Peyer's patch (tissue), 4 donors: ENCODE measurements around the gene CSGALNACT2.

Experiments
- CTCF ChIP-seq, 6 experiments: fragments of 450-650 bp in 4 of 6; fragments of 200-600 bp in 2 of 6; sonication (generic) in 1 of 6; IDR thresholded peaks; one replicate each; pipeline ENCODE4 v1.5.1; 2017 to 2019; ENCODE audit warnings: antibody characterized with exemption in 6 of 6, mild to moderate bottlenecking in 3 of 6, moderate library complexity in 1 of 6
- POLR2A ChIP-seq, 2 donors: fragments of 450-650 bp; IDR thresholded peaks; one replicate each; pipeline ENCODE4 v1.5.1; 2017; ENCODE audit warnings: antibody characterized with exemption in 2 of 2, mild to moderate bottlenecking in 2 of 2, moderate library complexity in 2 of 2

DNA sequence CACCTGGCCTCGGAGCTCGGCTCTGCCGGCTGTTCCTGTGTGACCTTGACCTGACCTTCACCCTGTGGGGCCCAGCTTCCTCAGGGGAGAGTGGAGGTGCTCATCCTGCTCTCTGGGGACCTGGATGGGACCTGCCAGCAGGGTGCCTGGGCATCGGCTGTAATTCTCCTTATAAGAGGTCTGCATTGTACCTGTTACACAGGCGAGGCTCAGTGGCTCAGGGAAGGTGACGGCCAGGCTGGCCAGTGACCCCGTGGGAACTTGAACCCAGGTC, 32.4 kb upstream of the CSGALNACT2 start:
- no peak for TF ChIP-seq CTCF (IDR thresholded peaks at IDR 0.05)
- no peak for TF ChIP-seq POLR2A (IDR thresholded peaks at IDR 0.05)
